Prostate gland (tissue), 2 donors: ENCODE results near the gene SFXN3.

Source experiments
- POLR2A ChIP-seq: fragments of 450-650 bp; IDR thresholded peaks from one replicate; pipeline ENCODE4 v1.6.1; 2016; ENCODE audit warnings: antibody characterized with exemption, mild to moderate bottlenecking
- TF ChIP-seq, protein P1 (sequence below), 4 experiments: fragments of 200-600 bp in 2 of 4; fragments of 450-650 bp in 2 of 4; sonication (generic) in 2 of 4; IDR thresholded peaks; 1 replicate in 3 of 4; 2 replicates in 1 of 4; pipeline ENCODE4 v1.5.1; 2016 to 2019; ENCODE audit warnings: antibody characterized with exemption in 4 of 4, mild to moderate bottlenecking in 2 of 4, moderate library complexity in 2 of 4

DNA sequence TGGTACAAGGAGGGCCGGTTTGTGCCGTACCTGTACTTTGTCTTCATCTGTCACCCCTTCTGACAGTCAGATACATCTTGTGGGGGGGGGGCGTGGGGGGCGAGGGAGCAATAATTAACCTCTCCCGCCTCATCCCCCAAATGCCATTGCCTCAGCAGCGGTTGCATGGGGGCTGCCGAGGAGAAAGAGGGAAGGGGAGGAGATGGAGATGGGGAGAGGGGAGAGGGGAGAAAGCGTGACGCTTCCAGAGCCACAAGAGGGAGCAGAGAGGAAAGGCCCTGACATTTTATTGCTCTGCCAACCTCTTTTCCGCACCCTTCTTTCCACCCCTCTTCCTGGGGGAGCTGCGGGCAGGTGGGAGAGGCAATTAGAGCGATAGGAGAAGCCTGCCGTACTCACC, 42.6 kb downstream of the SFXN3 start:
- TF ChIP-seq, protein P1, sequence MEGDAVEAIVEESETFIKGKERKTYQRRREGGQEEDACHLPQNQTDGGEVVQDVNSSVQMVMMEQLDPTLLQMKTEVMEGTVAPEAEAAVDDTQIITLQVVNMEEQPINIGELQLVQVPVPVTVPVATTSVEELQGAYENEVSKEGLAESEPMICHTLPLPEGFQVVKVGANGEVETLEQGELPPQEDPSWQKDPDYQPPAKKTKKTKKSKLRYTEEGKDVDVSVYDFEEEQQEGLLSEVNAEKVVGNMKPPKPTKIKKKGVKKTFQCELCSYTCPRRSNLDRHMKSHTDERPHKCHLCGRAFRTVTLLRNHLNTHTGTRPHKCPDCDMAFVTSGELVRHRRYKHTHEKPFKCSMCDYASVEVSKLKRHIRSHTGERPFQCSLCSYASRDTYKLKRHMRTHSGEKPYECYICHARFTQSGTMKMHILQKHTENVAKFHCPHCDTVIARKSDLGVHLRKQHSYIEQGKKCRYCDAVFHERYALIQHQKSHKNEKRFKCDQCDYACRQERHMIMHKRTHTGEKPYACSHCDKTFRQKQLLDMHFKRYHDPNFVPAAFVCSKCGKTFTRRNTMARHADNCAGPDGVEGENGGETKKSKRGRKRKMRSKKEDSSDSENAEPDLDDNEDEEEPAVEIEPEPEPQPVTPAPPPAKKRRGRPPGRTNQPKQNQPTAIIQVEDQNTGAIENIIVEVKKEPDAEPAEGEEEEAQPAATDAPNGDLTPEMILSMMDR (IDR thresholded peaks at IDR 0.05): no peak
- no peak for TF ChIP-seq POLR2A
